WTC11 (cell line): ENCODE results near the gene FFAR3.

Source experiments
- FOXJ3 ChIP-seq: sonication (generic); formaldehyde crosslinking; IDR thresholded peaks from 2 replicates; pipeline ENCODE4 v1.9.0; 2021; ENCODE audit warnings: missing genetic modification reagents, mild to moderate bottlenecking, borderline replicate concordance
- FOXP1 ChIP-seq: sonication (generic); formaldehyde crosslinking; IDR thresholded peaks from 2 replicates; pipeline ENCODE4 v1.8.0; 2022; ENCODE audit warnings: missing genetic modification reagents, mild to moderate bottlenecking, moderate library complexity, borderline replicate concordance
- ZBTB21 ChIP-seq: sonication (generic); formaldehyde crosslinking; IDR thresholded peaks from 2 replicates; pipeline ENCODE4 v1.8.1; 2023; ENCODE audit warnings: mild to moderate bottlenecking, missing genetic modification reagents, borderline replicate concordance
- TF ChIP-seq, protein P1 (sequence below): fragments of 200-600 bp; IDR thresholded peaks from 2 replicates; pipeline ENCODE4 v1.8.0; 2022; ENCODE audit warnings: antibody characterized with exemption
- TF ChIP-seq, protein P2 (sequence below): sonication (generic); formaldehyde crosslinking; conservative IDR thresholded peaks from 2 replicates; pipeline ENCODE4 v1.8.1; 2023; ENCODE audit warnings: mild to moderate bottlenecking, low read depth, missing genetic modification reagents, moderate library complexity
- TF ChIP-seq, protein P3 (sequence below): sonication (generic); formaldehyde crosslinking; IDR thresholded peaks from 2 replicates; pipeline ENCODE4 v1.8.0; 2022; ENCODE audit warnings: missing genetic modification reagents
- TF ChIP-seq, protein P4 (sequence below): sonication (generic); formaldehyde crosslinking; IDR thresholded peaks from 2 replicates; pipeline ENCODE4 v1.8.1; 2022; ENCODE audit warnings: mild to moderate bottlenecking, moderate library complexity, missing genetic modification reagents
- TF ChIP-seq, protein P5 (sequence below): sonication (generic); formaldehyde crosslinking; IDR thresholded peaks from 2 replicates; pipeline ENCODE4 v1.8.1; 2023; ENCODE audit warnings: mild to moderate bottlenecking, missing genetic modification reagents, moderate library complexity

DNA sequence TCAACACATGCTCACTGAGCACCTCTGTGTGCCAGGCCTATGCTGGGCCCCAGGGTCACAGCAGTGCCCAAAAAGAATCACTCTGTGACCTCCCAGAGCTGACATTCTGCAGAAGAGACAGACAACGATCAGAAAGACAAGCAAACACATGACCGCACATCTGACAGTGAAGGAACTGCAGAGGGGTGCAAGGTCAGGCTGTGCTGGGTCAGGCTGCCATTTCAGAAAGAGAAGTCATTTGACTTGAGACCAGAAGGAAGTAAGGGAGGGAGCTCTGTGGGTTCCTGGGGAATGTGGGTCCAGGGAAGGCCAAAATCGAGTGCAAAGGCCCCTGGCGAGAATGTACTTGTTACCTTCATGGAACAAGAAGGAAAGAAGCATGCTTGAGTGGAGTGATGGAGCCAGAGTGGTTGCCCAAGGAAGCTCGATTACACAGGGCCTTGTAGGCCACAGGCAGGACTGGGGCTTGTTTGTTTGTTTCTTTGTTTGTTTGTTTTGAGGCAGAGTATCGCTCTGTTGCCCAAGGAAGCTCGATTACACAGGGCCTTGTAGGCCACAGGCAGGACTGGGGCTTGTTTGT lies 40.7 kb upstream of the FFAR3 start:
- no peak for TF ChIP-seq FOXP1
- TF ChIP-seq, protein P1, sequence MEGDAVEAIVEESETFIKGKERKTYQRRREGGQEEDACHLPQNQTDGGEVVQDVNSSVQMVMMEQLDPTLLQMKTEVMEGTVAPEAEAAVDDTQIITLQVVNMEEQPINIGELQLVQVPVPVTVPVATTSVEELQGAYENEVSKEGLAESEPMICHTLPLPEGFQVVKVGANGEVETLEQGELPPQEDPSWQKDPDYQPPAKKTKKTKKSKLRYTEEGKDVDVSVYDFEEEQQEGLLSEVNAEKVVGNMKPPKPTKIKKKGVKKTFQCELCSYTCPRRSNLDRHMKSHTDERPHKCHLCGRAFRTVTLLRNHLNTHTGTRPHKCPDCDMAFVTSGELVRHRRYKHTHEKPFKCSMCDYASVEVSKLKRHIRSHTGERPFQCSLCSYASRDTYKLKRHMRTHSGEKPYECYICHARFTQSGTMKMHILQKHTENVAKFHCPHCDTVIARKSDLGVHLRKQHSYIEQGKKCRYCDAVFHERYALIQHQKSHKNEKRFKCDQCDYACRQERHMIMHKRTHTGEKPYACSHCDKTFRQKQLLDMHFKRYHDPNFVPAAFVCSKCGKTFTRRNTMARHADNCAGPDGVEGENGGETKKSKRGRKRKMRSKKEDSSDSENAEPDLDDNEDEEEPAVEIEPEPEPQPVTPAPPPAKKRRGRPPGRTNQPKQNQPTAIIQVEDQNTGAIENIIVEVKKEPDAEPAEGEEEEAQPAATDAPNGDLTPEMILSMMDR, result no peak
- TF ChIP-seq, protein P2, sequence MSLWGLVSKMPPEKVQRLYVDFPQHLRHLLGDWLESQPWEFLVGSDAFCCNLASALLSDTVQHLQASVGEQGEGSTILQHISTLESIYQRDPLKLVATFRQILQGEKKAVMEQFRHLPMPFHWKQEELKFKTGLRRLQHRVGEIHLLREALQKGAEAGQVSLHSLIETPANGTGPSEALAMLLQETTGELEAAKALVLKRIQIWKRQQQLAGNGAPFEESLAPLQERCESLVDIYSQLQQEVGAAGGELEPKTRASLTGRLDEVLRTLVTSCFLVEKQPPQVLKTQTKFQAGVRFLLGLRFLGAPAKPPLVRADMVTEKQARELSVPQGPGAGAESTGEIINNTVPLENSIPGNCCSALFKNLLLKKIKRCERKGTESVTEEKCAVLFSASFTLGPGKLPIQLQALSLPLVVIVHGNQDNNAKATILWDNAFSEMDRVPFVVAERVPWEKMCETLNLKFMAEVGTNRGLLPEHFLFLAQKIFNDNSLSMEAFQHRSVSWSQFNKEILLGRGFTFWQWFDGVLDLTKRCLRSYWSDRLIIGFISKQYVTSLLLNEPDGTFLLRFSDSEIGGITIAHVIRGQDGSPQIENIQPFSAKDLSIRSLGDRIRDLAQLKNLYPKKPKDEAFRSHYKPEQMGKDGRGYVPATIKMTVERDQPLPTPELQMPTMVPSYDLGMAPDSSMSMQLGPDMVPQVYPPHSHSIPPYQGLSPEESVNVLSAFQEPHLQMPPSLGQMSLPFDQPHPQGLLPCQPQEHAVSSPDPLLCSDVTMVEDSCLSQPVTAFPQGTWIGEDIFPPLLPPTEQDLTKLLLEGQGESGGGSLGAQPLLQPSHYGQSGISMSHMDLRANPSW (CRISPR knock-in tag), result no peak
- TF ChIP-seq FOXJ3 (CRISPR knock-in tag), result no peak
- TF ChIP-seq, protein P3, sequence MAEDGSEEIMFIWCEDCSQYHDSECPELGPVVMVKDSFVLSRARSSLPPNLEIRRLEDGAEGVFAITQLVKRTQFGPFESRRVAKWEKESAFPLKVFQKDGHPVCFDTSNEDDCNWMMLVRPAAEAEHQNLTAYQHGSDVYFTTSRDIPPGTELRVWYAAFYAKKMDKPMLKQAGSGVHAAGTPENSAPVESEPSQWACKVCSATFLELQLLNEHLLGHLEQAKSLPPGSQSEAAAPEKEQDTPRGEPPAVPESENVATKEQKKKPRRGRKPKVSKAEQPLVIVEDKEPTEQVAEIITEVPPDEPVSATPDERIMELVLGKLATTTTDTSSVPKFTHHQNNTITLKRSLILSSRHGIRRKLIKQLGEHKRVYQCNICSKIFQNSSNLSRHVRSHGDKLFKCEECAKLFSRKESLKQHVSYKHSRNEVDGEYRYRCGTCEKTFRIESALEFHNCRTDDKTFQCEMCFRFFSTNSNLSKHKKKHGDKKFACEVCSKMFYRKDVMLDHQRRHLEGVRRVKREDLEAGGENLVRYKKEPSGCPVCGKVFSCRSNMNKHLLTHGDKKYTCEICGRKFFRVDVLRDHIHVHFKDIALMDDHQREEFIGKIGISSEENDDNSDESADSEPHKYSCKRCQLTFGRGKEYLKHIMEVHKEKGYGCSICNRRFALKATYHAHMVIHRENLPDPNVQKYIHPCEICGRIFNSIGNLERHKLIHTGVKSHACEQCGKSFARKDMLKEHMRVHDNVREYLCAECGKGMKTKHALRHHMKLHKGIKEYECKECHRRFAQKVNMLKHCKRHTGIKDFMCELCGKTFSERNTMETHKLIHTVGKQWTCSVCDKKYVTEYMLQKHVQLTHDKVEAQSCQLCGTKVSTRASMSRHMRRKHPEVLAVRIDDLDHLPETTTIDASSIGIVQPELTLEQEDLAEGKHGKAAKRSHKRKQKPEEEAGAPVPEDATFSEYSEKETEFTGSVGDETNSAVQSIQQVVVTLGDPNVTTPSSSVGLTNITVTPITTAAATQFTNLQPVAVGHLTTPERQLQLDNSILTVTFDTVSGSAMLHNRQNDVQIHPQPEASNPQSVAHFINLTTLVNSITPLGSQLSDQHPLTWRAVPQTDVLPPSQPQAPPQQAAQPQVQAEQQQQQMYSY (CRISPR knock-in tag), result no peak
- TF ChIP-seq, protein P4, sequence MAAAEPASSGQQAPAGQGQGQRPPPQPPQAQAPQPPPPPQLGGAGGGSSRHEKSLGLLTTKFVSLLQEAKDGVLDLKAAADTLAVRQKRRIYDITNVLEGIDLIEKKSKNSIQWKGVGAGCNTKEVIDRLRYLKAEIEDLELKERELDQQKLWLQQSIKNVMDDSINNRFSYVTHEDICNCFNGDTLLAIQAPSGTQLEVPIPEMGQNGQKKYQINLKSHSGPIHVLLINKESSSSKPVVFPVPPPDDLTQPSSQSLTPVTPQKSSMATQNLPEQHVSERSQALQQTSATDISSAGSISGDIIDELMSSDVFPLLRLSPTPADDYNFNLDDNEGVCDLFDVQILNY (CRISPR knock-in tag), result no peak
- TF ChIP-seq, protein P5, sequence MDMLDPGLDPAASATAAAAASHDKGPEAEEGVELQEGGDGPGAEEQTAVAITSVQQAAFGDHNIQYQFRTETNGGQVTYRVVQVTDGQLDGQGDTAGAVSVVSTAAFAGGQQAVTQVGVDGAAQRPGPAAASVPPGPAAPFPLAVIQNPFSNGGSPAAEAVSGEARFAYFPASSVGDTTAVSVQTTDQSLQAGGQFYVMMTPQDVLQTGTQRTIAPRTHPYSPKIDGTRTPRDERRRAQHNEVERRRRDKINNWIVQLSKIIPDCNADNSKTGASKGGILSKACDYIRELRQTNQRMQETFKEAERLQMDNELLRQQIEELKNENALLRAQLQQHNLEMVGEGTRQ (CRISPR knock-in tag), result no peak
- no peak for TF ChIP-seq ZBTB21 (CRISPR knock-in tag)
